ENCODE results near the gene SETD9. TPM values are rescaled to one million over a fixed set of nuclear protein-coding genes. Genes with fewer than 3 reads are reported as not detected.

The SETD9 gene
- total RNA-seq, 1 donor from 2014 or later: 10.3 TPM

DNA sequence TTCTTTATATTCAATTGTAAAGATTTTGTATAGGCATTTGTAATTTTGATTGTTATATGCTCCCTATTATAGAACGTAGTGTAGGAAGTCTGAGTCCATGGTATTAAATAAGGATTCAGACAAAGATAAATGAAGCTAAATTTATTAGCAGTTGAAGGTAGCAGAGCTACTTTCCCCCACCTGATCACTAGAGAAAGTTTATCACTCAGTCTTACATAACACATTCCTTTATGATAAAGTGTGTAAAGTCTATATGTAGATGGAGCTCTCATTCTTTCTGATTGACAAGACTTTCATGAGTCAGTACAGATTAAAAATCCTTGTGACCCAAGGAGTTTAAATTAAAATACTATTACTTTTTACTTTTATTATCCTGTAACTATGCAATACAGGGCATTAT lies 44.9 kb downstream of the SETD9 start:
- no peak overlapping the region for H3K4me3 ChIP-seq (ENCODE audit: low read depth, low read length)
- no peak for FAIRE-seq

DNA sequence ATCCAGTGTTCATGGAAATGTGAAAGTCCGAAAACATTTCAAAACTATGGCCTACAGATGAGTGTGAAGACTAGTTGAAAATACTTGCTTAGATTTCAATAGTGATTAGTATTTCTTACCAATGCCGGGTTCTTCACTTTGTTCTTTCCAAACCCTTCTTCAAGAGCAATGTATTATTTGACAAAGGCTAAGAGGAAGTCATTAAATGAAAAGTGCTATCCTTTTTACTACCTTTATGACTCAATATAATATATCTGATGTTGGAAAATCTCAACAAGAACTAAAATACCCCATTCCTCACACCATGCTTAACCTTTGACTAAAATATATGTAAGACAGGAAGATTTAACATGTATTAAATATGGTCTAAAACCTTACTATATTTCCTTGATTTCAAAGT lies 49.2 kb downstream of the SETD9 start:
- Histone ChIP-seq H3K36me3 (ENCODE audit: control insufficient read depth, insufficient read depth, low read length) (no peaks in the 10 kb centered on the region), H3K27me3 (ENCODE audit: control insufficient read depth, insufficient read depth, low read length) (peaks cover 14% of the 10 kb centered on the region), H3K4me3 (ENCODE audit: low read depth, low read length) (no peak overlapping the region)
- FAIRE-seq (no peak), DNase-seq (ENCODE audit: low read depth) (no peak)
- TF ChIP-seq, protein P1, sequence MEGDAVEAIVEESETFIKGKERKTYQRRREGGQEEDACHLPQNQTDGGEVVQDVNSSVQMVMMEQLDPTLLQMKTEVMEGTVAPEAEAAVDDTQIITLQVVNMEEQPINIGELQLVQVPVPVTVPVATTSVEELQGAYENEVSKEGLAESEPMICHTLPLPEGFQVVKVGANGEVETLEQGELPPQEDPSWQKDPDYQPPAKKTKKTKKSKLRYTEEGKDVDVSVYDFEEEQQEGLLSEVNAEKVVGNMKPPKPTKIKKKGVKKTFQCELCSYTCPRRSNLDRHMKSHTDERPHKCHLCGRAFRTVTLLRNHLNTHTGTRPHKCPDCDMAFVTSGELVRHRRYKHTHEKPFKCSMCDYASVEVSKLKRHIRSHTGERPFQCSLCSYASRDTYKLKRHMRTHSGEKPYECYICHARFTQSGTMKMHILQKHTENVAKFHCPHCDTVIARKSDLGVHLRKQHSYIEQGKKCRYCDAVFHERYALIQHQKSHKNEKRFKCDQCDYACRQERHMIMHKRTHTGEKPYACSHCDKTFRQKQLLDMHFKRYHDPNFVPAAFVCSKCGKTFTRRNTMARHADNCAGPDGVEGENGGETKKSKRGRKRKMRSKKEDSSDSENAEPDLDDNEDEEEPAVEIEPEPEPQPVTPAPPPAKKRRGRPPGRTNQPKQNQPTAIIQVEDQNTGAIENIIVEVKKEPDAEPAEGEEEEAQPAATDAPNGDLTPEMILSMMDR (IDR thresholded peaks at IDR 0.05; ENCODE audit: insufficient read depth, low read length, severe bottlenecking): no peak

More for the DNA sequence above, 44.9 kb downstream of the SETD9 start:
- Histone ChIP-seq H3K36me3 (ENCODE audit: control insufficient read depth, insufficient read depth, low read length) (no peaks in the 10 kb centered on the region), H3K27me3 (ENCODE audit: control insufficient read depth, insufficient read depth, low read length) (peaks cover 2% of the 10 kb centered on the region)
- TF ChIP-seq, protein P1 (IDR thresholded peaks at IDR 0.05; ENCODE audit: insufficient read depth, low read length, severe bottlenecking): no peak
- DNase-seq (ENCODE audit: low read depth): peak; percentile 26

DNA sequence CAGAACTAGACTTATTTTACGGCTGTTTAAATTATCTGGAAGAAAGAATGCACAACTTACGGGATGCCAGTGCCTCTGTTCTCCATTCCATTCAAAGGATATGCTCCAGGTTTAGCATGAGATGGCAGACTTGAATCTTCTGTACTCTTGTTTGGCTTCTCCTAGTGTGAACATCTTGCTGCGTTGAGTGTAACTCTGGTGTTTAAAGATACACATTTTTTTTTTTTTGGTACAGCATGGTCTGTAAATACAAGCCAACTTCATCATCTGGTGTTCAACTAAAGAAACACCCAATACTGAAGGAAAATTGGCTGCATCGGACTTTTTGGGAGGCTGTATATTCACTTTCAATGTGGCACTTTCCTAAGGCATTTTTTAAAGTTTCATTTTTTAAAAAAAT lies 49.9 kb downstream of the SETD9 start:
- Histone ChIP-seq H3K36me3 (ENCODE audit: control insufficient read depth, insufficient read depth, low read length) (no peaks in the 10 kb centered on the region), H3K27me3 (ENCODE audit: control insufficient read depth, insufficient read depth, low read length) (peaks cover 14% of the 10 kb centered on the region), H3K4me3 (ENCODE audit: low read depth, low read length) (no peak overlapping the region)
- DNase-seq (ENCODE audit: low read depth): no peak
- TF ChIP-seq, protein P1 (IDR thresholded peaks at IDR 0.05; ENCODE audit: insufficient read depth, low read length, severe bottlenecking): no peak
- FAIRE-seq: no peak

DNA sequence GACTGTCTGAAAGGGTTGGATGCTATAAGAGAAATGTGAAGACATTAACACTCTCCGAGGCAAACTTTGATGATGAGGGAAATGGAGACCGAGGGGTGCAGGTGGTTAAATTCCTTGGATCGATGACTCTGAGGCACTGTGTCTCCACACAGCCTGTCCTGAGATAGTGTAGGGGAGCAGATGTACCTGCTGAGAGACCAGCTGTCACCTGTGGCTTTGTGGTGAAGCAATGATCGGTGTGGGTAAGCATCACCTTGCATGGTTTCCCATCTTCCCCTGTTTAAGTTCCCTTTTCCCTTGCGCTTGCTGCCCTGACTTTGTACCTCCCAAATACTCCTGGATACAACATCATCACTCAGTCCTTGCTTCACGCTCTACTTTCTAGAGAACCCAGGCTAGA lies 52.4 kb downstream of the SETD9 start:
- H3K36me3 ChIP-seq (ENCODE audit: control insufficient read depth, insufficient read depth, low read length): no peaks in the 10 kb centered on the region
- TF ChIP-seq, protein P1 (IDR thresholded peaks at IDR 0.05; ENCODE audit: insufficient read depth, low read length, severe bottlenecking): no peak
- no peak overlapping the region for H3K4me3 ChIP-seq (ENCODE audit: low read depth, low read length)
- no peak for FAIRE-seq
- no peak for DNase-seq (ENCODE audit: low read depth)
- peaks cover 14% of the 10 kb centered on the region for H3K27me3 ChIP-seq (ENCODE audit: control insufficient read depth, insufficient read depth, low read length)

DNA sequence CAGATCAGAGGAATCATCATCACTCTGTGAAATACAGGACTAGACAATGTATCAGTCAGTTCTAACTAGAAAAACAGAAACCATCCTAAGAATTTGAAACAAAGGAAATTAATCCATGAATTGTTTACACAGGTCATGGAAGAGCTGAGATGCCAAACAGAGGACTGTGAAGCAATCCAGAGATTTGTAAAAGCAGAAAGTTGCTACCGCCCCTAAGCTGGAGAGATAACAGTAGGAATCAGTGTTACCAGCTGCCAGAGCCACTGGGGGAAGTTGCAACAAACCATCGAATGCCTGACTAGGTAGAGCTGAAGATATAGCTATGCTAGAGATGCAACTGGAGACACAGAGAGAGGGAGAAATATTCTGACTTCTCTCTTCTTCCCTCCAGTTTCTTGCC lies 52.9 kb downstream of the SETD9 start:
- Histone ChIP-seq H3K36me3 (ENCODE audit: control insufficient read depth, insufficient read depth, low read length) (no peaks in the 10 kb centered on the region), H3K4me3 (ENCODE audit: low read depth, low read length) (no peak overlapping the region), H3K27me3 (ENCODE audit: control insufficient read depth, insufficient read depth, low read length) (peaks cover 14% of the 10 kb centered on the region)
- TF ChIP-seq, protein P1 (IDR thresholded peaks at IDR 0.05; ENCODE audit: insufficient read depth, low read length, severe bottlenecking): no peak
- FAIRE-seq (no peak), DNase-seq (ENCODE audit: low read depth) (no peak)

DNA sequence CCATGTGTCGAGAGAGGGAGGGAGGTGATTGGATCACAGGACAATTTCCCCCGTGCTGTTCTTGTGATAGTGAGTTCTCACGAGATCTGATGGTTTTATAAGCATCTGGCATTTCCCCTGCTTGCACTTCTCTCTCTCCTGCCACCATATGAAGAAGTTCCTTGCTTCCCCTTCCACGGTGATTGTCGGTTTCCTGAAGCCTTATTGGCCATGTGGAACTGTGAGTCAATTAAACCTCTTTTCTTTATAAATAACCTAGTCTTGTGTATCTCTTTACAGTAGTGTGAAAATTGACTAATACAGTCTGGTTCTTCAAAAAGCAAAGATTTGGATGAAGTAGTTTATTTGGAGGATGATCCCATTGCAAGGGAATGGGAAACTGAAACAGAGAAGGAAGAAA lies 53.9 kb downstream of the SETD9 start:
- FAIRE-seq (no peak), DNase-seq (ENCODE audit: low read depth) (no peak)
- TF ChIP-seq, protein P1 (IDR thresholded peaks at IDR 0.05; ENCODE audit: insufficient read depth, low read length, severe bottlenecking): no peak
- Histone ChIP-seq H3K4me3 (ENCODE audit: low read depth, low read length) (no peak overlapping the region), H3K27me3 (ENCODE audit: control insufficient read depth, insufficient read depth, low read length) (peaks cover 12% of the 10 kb centered on the region), H3K36me3 (ENCODE audit: control insufficient read depth, insufficient read depth, low read length) (no peaks in the 10 kb centered on the region)
